Testis (tissue), 2 donors: ENCODE measurements around the gene MT1B.

Source experiments
- CTCF ChIP-seq, 3 experiments: fragments of 450-650 bp in 2 of 3; fragments of 200-600 bp in 1 of 3; sonication (generic) in 1 of 3; IDR thresholded peaks; one replicate each; pipeline ENCODE4 v1.5.1; 2016 to 2019; ENCODE audit warnings: antibody characterized with exemption in 3 of 3, mild to moderate bottlenecking in 2 of 3, moderate library complexity in 1 of 3
- POLR2A ChIP-seq: fragments of 450-650 bp; IDR thresholded peaks from one replicate; pipeline ENCODE4 v1.6.1; 2017; ENCODE audit warnings: antibody characterized with exemption, mild to moderate bottlenecking, moderate library complexity

GRCh38 chr16:56603589-56603988 is 48.1 kb upstream of the MT1B start:
- TF ChIP-seq CTCF (IDR thresholded peaks at IDR 0.05) = peak in 2 of 3 experiments; percentile 34 to 36
- TF ChIP-seq POLR2A = no peak
